ENCODE measurements around the gene INPP5D.

DNA sequence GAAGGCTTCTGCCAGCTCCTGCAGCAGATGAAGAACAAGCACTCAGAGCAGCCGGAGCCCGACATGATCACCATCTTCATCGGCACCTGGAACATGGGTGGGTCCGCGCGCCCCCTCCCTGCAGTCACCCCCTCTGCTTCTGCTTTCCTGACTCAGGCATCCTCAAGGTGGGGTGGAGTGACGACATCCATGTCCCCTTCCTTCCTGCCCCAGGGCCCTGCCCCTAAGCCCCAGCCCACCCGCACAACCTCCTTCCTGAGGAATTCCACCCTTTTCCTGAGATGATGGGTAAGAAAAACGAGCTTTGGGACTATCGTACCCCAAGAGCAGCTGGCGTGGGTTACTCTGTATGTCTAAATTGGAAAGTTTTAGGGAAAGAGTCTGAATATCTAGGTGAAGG is 101.6 kb downstream of the INPP5D start:
- TF ChIP-seq, protein P1, sequence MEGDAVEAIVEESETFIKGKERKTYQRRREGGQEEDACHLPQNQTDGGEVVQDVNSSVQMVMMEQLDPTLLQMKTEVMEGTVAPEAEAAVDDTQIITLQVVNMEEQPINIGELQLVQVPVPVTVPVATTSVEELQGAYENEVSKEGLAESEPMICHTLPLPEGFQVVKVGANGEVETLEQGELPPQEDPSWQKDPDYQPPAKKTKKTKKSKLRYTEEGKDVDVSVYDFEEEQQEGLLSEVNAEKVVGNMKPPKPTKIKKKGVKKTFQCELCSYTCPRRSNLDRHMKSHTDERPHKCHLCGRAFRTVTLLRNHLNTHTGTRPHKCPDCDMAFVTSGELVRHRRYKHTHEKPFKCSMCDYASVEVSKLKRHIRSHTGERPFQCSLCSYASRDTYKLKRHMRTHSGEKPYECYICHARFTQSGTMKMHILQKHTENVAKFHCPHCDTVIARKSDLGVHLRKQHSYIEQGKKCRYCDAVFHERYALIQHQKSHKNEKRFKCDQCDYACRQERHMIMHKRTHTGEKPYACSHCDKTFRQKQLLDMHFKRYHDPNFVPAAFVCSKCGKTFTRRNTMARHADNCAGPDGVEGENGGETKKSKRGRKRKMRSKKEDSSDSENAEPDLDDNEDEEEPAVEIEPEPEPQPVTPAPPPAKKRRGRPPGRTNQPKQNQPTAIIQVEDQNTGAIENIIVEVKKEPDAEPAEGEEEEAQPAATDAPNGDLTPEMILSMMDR (IDR thresholded peaks at IDR 0.05): no peak
- no peak for TF ChIP-seq EZH2 (IDR thresholded peaks at IDR 0.05; ENCODE audit: borderline replicate concordance, insufficient read depth, low read depth, low read length, poor library complexity, severe bottlenecking)
